PC-9 (cell line): ENCODE data around the gene MAPK10.

Source experiments
- CTCF ChIP-seq: fragments of 200-600 bp; sonication (generic); conservative IDR thresholded peaks from 2 replicates; pipeline ENCODE4 v1.6.1; 2017; ENCODE audit warnings: mixed run types, antibody characterized with exemption, mild to moderate bottlenecking, moderate library complexity
- EZH2 ChIP-seq: fragments of 200-600 bp; sonication (generic); IDR thresholded peaks from 2 replicates; pipeline ENCODE4 v1.8.0; 2017; ENCODE audit warnings: antibody characterized with exemption, low read depth

DNA sequence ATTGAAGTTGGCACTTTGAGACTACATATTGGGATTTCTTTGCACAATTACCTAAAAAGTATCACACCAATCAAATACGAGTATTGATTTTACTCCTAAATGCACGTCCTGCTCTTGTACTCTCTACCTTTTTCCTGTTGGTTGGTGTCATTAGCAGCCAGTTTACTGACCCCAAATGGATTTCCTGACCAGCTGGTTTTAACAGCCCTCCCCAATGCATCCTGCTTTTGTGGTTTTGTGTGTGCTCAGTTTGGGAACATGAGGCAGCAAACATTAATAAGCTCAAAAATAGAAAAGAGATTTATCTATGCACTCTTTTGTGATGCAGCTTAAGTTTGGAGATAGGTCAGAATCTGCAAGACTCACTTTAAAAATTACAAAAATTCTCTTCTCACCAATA, 230.3 kb downstream of the MAPK10 start:
- TF ChIP-seq CTCF (no peak), EZH2 (no peak)
